ENCODE results near the gene ALOX15B.

DNA sequence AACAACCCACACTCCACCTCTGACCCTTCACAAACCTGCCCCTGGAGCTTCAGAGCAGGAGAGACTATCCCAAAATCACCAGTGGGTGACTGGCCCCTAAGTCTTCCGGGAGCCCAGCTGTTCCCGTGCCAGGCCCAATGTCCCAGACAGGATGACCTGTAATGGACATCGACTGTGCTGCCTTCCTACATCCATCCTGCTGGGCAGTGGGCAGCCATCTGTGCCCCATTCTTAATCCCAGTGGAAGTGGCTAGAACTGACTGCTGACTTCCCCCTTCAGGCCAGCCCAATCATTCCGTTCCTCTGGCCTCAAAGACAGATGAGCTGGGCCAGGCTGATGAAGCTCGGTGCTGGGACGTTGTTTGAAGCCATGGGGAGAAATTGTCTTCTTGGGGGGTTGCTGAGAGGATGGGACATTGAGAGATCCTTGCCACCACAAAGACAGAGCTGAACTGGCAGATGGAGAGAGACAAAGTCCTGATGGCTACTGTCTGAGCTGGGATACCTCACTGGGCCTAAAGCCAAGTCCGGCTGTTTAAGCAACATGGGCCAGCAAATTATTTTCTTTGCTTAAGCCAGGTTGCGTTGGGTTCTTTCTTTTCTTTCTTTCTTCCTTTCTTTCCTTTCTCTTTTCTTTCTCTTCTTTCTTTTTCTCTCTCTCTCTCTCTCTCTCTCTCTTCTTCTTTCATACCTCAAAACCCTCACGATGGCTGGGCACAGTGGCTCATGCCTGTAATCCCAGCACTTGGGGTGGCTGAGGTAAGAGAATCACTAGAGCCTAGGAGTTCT is 17.9 kb upstream of the ALOX15B start:
- TF ChIP-seq, protein P1, sequence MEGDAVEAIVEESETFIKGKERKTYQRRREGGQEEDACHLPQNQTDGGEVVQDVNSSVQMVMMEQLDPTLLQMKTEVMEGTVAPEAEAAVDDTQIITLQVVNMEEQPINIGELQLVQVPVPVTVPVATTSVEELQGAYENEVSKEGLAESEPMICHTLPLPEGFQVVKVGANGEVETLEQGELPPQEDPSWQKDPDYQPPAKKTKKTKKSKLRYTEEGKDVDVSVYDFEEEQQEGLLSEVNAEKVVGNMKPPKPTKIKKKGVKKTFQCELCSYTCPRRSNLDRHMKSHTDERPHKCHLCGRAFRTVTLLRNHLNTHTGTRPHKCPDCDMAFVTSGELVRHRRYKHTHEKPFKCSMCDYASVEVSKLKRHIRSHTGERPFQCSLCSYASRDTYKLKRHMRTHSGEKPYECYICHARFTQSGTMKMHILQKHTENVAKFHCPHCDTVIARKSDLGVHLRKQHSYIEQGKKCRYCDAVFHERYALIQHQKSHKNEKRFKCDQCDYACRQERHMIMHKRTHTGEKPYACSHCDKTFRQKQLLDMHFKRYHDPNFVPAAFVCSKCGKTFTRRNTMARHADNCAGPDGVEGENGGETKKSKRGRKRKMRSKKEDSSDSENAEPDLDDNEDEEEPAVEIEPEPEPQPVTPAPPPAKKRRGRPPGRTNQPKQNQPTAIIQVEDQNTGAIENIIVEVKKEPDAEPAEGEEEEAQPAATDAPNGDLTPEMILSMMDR (IDR thresholded peaks at IDR 0.05), result no peak
- TF ChIP-seq POLR2A (IDR thresholded peaks at IDR 0.05), result no peak
